Tibial nerve (tissue), 3 donors: ENCODE measurements around the gene KCNK1.

Experiments
- CTCF ChIP-seq, 5 experiments: fragments of 200-600 bp in 3 of 5; fragments of 450-650 bp in 2 of 5; sonication (generic) in 3 of 5; IDR thresholded peaks; one replicate each; pipeline ENCODE4 v1.5.1; 2016 to 2019; ENCODE audit warnings: antibody characterized with exemption in 5 of 5, mild to moderate bottlenecking in 3 of 5, moderate library complexity in 2 of 5
- POLR2A ChIP-seq, 2 donors: fragments of 450-650 bp; IDR thresholded peaks; one replicate each; pipeline ENCODE4 v1.6.1; 2017; ENCODE audit warnings: antibody characterized with exemption in 2 of 2, mild to moderate bottlenecking in 2 of 2, moderate library complexity in 2 of 2

DNA sequence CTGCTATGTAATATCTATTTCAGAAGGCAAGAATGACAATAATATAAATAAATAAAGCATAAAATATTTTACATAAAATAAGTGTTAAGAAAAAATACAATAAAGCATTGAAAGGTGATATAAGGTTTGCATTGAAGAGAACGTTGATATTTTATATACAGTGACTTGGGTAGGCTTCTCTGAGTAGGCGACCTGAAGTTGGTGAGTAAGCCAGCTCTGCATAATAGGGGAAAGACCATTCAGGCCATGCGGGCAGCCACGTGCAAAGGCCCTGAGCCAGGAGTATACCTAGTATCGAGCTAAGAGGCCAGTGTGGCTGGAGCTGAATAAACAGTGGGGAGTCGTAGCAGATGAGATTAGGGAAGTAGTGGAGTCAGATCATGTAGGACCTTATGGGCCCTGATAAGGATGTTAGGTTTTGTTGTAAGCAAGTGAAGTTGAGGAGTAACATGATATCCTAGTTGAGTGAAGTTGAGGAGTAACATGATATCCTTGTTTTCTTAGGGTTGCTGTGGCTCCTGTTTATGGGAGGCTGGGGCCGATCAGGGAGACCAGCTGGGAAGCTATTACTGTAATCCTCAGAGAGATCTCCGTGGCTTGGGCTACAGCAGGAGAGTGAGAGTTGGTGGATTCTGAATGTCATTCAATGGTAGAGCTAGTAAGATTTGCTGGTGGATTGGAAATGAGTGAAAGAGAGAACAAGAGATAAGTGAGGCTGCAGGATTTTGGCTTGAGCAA, 22.0 kb downstream of the KCNK1 start:
- TF ChIP-seq CTCF (IDR thresholded peaks at IDR 0.05) (no peak), POLR2A (IDR thresholded peaks at IDR 0.05) (no peak)
